Stimulated activated CD4-positive, alpha-beta T cell treated with anti-CD3 and anti-CD28 coated beads, Interleukin-15, amount 100 ng/mL, for 24 hours (primary cell): ENCODE measurements around the gene ZNF189.
A peak's percentile ranks its signal among the peaks of the same experiment; 100 is the strongest.
"Not testable (repeated sequence)": the region's sequence is repeated elsewhere in the genome, so short reads cannot be mapped to it uniquely, and the experiment has no call there.

Source experiments
- DNase-seq: peaks from one replicate; pipeline ENCODE4 v3.0.0-alpha.2; 2020

ZNF189 gene

DNA sequence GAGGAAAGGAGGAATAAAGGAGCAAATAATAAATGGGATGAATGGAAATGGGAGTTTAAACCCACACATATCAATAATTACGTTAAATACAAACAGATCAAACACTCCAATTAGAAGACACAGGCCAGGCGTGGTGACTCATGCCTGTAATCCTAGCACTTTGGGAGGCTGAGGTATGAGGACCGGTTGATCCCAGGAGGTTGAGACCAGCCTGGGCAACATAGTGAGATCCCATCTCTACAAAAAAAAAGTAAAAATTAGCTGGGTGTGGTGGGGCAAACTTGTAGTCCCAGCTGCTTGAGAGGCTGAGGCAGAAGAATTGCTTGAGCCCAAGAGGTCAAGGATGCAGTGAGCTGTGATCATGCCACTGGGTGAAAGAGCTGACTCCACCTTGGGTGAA lies 17.5 kb upstream of the ZNF189 start:
- no peak for DNase-seq

DNA sequence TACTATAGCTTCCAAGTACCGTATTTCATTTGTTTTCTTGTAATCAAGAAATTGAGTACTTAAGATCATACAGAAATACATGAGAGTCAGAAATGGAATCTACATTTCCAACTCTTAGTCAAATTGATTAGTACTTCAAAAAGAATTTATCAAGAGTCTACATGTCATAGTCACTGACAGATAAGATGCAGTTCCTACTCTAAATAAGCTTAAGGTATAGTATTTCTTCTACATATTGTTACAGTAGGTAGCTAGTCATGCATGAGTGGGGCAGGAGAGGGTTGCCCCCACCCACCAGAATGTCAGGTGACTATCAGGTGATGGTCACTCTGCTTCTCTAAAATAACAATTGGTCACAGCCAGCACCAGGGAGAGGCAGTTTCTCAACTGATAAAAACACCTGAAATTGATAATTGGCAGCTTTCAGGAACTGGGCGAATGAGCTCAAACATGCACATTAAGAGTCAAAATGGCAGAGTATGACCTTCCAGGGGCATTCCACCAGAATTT lies 16.8 kb upstream of the ZNF189 start:
- no peak for DNase-seq

DNA sequence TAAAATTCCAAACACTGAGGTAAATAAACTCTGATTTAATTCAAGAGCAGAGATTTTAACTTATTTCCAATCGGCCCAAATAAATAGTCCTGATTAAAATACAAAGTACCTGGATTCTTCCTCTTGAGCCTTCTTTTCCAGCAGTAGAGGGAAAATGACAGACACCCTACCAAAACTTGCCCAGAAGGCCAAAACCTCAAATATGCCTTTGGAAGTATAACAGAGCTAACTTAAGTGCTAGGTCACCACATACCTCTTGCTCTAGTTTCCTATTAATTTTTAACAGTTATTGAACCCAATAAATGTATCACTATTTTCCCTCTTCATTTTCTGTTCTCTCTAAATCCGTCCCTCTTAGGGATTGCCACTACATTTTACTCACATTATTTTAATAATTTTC lies 15.3 kb upstream of the ZNF189 start:
- DNase-seq: no peak

DNA sequence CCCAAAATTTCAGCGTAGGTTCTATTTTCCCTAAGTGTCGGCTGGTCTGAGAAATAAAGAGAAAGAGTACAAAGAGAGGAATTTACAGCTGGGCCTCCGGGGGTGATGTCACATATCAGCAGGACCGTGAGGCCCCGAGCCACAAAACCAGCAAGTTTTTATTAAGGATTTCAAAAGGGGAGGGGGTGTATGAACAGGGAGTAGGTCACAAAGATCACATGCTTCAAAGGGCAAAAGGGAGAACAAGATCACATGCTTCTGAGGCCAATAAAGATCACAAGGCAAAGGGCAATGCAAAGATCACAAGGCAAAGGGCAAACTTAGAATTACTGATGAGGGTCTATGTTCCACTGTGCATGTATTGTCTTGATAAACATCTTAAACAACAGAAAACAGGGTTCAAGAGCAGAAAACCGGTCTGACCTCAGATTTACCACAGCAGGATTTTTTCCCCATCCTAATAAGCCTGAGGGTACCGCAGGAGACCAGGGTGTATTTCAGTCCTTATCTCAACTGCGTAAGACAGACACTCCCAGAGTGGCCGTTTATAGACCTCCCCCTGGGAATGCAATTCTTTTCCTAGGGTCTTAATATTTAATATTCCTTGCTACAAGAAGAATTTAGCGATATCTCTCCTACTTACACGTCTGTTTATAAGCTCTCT lies 13.6 kb upstream of the ZNF189 start, which contains the start of gene BAAT:
BAAT (minus strand) TSS at position 134 of the 664 bp plus-strand sequence. CDS start 13,602 bp downstream, outside the sequence.
- DNase-seq: not testable (repeated sequence)

DNA sequence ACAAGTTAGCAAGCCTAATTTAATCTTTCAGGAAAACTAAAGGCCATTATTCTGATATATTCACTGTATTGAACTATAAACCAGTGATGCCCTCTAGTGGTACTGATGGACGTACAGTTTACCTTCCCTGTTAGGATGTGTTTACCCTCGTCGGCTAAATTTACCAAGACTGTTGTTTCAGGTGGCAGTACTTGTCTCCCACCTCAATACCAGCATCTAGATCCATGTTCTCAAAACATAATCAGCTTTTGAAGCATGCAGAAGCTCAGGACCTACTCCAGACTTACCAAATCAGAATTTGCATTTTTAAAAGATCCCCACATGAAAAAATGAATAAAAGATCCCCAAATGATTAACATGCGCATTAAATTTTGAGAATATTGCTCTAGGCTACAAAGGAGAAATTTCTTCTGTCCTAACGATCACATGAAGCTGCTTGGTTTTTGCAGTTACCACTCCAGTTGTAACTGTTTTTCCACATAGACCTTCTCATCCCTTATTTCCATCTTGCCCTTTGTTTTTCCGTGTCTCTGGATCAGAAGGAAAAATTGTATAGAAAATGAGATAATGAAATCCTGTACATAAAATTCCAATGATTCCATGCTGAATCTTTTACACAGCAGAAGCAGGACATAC lies 10.7 kb upstream of the ZNF189 start:
- DNase-seq: no peak

DNA sequence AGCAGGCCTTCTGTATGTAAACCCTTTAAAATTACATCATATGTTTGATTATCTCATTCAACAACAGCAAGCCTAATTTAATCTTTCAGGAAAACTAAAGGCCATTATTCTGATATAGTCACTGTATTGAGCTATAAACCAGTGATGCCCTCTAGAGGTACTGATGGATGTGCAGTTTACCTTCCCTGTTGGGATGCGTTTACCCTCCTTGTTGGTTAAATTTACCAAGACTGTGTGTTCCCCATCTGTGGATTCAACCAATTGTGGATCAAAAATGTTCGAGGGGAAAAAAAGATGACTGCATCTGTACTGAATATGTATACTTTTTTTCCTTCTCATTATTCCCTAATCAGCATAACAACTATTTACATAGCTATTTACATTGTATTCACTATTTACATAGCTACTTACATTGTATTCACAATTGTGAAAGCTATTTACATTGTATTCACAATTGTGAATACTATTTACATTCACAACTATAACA lies 10.1 kb upstream of the ZNF189 start:
- DNase-seq: no peak

DNA sequence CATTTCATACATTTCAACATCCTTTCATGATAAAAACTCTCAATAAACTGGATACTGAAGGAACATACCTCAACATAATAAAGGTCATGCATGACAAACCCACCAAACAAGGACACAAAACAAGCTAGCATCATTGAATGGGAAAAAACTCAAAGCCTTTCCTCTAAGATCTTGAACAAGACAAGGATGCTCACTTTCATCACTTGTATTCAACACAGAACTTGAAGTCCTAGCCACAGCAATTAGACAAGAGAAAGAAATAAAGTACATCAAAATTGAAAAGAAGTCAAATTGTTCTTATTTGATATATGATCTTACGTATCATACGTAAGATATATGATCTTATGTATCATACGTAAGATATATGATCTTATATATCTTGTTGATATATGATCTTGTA lies 5.5 kb upstream of the ZNF189 start:
- DNase-seq: no peak

DNA sequence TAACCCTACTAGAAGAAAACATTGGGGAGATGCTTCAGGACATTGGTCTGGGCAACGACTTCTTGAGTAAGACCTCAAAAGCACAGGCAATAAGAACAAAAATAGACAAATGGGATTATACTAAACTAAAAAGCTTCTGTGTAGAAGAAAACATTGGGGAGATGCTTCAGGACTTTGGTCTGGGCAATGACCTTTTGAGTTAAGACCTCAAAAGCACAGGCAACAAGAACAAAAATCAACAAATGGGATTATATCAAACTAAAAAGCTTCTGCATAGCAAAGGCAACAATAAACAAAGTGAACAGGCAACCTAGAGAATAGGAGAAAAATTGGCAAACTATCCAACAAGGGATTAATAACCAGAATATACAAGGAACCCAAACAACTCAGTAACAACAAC lies 4.0 kb upstream of the ZNF189 start:
- no peak for DNase-seq

DNA sequence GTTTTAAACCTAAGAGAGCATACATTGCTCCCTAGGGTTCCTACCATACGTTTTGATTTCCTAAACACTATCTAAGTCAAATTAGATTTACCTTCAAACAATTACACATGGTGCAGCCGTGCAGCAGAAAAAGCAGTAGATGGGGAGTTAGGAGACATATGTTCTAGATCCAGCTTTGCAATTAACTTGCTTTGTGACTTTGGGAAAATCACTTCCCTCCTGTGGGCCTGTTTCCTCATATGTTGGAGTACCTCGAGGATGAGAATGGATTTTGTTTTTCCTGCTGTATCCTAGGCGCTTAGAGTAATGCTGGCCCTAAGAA lies 944 bp upstream of the ZNF189 start:
- no peak for DNase-seq

DNA sequence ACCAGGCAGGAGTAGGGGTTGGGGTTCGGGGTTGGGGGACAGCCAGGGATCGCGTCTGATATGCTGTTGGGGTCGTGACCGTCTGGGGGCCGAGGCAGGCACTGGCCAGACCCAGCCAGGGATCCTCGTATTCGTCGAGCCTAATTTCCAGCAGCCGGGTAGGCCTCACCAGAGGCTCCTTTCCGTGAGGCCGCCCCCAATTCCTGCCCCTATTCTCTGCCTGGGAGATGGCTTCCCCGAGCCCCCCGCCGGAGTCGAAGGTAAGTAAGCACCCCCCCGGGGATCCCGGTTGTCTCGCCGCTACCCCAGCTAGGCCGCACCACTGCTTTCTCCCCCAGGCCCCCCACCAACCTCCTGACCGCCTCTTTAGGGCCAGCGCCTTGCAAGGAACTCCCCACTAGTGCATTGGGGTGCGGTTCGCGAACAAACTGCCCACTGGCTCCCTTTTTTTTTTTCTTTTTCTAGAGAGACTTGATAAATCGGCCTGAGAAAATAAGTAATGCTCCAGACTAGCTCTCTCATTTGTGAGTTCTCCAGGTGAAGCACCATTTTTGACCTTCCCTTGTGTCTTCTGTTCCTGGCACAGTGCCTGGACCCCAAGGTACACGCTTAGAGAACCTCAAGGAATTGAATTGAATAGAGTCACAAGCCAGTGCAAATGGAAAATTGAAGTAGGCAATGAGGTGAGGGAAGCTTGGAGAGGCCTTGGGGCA lies 435 bp downstream of the ZNF189 start:
- peak; percentile 2 for DNase-seq

DNA sequence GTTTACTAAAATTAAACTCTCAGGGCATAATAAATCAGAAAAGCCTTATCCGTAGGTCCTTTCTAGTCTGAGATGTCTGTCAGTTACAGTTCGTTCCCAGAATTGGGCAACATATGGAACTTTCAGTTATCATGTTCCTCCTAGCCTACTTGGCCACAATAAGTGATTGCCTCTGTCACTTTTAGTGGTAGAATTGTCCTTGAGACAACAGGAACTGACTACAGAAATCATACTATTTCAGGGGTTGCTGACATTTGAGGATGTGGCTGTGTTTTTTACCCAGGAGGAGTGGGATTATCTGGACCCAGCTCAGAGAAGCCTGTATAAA lies 956 bp downstream of the ZNF189 start:
- no peak for DNase-seq

DNA sequence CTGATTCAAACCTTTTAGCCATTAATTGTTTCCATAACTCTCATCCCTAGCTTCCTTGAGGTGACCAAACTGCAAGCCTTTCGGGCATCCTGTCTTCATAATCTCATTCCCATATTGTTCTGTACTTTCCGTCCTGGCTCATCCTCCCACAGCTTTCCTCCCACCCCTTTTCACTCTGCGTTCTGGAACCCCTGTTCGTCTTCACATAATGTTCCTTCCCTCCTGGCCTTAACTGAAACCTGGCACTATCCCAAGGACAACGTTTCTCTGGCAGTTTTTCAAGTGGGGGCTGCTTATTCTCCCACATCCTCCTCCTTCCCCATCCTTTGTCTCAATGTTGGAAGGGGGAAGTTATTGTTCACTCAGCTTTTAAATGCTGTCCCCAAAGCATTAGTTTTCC lies 1.5 kb downstream of the ZNF189 start:
- DNase-seq: peak; percentile 2

DNA sequence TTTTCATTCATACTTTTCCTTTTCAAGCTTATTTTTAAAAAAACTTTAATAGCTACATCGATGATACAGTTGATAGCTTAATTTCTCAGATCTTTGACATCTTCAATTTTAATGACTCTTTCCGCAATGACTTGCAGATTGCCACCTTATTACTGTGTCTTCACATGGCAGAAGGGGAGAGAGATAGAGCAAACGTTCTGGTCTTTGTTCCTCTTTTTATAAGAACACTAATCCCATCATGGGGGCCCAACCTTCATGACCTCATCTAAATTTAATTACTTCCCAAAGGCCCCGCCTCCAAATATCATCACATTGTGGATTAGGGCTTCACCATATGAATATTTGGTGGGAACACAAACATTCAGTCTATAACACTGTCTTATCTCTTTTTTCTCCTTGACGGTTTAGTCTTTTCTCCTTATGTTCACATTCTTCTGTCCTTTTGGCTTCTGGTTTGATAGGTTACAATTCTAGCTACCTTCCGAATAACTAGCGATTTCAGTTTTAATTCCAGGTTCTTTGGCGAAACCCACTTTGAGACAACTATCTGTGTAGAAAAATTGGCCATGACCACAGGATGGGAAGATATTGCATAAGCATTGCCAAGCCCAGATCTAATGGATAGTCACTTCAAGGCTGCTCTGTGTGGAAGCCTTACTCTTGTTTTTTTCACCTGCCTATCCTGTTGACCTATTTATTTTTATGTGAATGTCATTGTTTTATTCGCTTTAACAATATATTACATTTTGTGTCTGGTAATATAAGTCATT lies 5.0 kb downstream of the ZNF189 start:
- DNase-seq: no peak

DNA sequence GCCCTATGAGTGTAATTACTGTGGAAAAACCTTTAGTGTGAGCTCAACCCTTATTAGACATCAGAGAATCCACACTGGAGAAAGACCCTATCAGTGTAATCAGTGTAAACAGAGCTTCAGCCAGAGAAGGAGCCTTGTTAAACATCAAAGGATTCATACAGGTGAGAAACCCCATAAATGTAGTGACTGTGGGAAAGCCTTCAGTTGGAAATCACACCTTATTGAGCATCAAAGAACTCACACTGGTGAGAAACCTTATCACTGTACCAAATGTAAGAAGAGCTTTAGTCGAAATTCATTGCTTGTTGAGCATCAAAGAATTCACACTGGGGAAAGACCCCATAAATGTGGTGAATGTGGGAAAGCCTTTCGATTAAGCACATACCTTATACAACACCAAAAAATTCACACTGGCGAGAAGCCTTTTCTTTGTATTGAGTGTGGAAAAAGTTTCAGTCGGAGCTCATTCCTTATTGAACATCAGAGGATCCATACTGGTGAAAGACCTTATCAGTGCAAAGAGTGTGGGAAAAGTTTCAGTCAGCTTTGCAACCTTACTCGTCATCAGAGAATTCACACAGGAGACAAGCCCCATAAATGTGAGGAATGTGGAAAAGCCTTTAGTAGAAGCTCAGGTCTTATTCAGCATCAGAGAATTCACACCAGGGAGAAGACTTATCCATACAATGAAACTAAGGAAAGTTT lies 9.9 kb downstream of the ZNF189 start:
- no peak for DNase-seq

DNA sequence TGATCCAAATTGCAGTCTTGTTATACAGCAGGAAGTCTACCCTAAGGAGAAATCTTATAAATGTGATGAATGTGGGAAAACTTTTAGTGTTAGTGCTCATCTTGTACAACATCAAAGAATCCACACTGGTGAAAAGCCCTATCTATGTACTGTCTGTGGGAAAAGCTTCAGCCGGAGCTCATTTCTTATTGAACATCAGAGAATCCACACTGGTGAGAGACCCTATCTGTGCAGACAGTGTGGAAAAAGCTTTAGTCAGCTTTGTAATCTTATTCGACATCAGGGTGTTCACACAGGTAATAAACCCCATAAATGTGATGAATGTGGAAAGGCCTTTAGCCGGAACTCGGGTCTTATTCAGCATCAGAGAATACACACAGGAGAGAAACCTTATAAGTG lies 10.4 kb downstream of the ZNF189 start:
- no peak for DNase-seq

DNA sequence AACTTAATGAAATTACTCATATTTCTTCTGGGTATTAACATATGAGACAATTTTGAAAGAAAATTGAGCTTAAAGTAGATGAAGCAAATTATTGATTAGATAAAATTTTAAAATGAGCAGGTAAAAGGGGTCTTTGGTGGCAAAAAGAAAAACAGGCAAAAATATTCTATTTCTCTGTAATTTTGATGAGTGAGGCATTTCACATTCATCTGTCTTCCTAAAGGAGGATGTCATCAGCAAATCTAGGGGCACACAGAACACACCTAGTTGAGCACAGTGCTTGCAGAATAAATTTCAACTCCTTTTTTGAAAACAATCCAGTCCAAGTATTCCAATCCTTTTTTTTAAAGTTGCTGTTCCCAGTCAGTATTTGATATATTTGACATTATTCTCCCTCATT lies 16.2 kb downstream of the ZNF189 start:
- DNase-seq: no peak

DNA sequence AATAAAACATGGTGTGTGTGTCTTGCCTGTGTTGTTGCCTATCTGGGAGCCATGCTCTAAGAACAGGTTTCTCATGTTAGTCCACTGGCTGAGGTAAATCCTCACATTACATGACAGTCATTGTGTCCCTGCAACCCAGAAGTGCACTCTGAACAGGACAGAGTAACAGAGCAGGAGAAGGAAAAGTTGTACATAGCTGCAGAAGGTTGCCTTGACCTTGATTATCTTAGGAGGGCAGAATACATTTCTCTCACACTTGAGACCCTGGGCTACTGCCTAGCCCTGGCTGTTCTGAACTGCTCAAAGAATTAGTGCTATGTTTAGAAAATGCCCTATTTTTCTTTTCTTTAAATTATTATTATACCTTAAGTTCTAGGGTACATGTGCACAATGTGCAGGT lies 16.9 kb downstream of the ZNF189 start:
- no peak for DNase-seq

DNA sequence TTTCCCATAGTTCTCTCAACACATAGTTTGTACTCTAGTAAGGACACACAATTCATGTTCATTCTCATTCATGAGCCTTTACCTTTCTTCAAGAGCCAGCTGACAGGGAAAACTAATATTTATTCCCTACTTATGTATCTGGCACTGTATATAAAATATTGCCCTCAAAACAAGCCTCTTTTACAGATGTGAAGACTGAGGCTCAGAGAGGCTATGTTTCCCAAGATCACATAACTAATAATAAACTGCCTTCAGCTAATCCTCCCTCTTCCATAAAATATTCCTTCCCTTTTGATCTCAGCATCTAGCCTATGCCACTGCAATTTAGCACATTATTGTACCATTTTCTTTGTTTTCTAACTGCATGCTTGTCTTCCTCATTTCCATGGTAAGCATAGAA lies 18.7 kb downstream of the ZNF189 start:
- DNase-seq: no peak

DNA sequence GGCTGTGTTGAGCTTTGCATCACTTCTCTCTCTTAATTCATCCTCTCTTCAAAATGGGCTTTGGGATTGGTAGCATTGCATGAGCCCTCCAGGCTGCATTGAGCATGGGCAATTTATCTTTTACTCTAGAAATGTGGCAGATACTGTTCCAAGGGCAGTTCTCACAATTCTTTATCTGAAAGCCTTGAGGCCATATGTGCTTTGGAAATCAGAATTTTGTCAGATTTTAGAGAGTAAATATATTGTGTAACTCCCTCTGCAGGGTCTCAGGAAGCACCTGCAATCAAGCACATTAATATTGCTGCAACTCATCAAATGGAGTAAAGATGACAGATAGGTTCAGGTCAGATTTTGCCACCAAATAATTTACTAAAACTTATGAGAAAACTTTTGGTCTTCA lies 19.3 kb downstream of the ZNF189 start:
- DNase-seq: no peak

DNA sequence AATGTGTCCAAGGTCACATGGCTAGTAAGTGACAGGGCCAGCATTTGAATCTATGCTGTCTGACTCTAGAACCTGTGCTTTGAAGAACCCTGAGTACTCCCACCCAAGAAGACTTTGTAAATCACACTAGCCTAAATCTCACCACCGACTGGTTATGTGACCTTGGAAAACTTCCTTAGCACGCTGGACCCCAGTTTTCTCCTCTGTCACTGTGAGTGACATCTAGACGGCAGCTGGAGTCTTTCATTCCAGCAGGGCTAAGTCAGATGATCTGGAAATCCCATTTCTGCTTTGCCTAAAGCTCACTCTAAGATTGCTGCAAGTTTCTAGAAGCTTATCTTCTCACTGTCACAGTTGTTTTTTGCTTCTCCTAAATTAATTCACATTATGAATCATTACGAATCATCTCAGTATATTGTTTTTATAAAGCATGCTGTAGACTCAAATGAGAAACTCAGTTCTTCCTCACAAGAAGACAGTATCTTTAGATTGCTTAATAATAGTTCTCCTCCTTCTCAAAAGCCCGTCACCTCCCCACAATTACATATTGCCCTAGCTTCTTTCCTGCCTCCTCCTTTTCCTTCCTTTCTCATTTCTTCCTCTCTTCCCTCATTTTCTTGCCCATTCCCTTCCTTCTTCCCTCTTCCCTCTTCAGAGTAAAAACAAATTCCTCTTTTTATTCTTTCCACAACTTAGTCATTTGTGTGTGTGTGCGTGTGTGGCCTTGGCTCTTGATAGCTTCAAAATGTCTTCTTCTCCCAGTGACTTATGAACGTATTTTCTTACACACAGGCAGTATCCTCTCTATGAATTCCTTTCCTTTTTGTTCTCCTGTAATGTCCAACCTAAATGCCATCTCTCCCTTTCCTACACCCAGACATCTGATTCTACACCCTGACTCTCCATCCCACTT lies 20.1 kb downstream of the ZNF189 start:
- DNase-seq: no peak

DNA sequence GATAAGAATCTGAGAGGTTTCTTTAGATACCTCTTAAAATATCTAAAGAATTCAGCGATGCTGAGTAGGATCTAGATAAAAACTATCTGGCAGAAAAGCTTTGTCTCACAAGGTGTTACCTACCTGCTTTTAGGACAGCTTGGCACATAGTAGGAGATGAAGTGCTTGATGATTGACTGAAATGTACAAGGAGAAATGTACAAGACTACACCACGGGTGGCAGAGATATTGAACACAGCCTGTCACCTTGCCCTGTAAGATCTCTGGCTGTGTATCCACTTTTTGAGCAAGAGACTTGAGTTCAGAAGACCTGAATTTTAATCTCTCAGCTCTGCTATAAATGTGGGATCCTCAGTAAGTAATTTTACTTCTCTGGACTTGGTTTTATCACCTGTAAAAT lies 21.2 kb downstream of the ZNF189 start:
- DNase-seq: no peak

DNA sequence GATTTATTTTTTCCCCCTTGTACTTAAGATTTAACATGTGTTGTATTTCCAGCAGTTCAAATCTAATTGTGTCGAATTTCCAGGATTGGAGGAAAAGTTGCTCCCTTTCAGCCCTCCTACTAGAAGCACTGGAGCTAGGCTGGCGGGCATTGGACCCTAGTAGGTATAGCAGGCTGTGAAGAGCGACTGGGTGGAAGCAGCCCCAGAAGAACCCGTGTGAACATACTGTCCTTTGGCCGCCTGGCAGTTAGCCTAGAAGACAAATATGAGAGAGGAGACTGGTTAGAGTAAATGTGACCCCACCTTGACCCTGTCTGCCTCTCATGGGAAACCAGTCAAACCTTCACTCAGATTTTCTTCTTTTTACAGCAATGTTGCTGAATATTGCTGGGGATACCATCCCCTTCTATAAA lies 23.0 kb downstream of the ZNF189 start:
- DNase-seq: no peak
